Measurements from ENCODE around the gene GALNT2.

Gene GALNT2

GRCh38 chr1:230097370-230097769, 30.3 kb downstream of the GALNT2 start:
- no peak for DNase-seq

- DNase-seq = no peak
These were observed 31.7 kb downstream of the GALNT2 start for GRCh38 chr1:230098723-230099122.

- DNase-seq = no peak
These were observed 32.4 kb downstream of the GALNT2 start for GRCh38 chr1:230099465-230099864.

- no peak for DNase-seq
These were observed 33.9 kb downstream of the GALNT2 start for GRCh38 chr1:230100932-230101331.

GRCh38 chr1:230101556-230101955, 34.5 kb downstream of the GALNT2 start:
- no peak for DNase-seq

GRCh38 chr1:230102046-230102445, 35.0 kb downstream of the GALNT2 start:
- no peak for DNase-seq

- DNase-seq = no peak
These were observed 35.4 kb downstream of the GALNT2 start for GRCh38 chr1:230102472-230102871.

- DNase-seq = no peak
These were observed 36.5 kb downstream of the GALNT2 start for GRCh38 chr1:230103306-230104173.

- peak; percentile 93 for DNase-seq
These were observed 37.6 kb downstream of the GALNT2 start for GRCh38 chr1:230104395-230105244.

GRCh38 chr1:230105245-230105753, 38.3 kb downstream of the GALNT2 start:
- DNase-seq = no peak

GRCh38 chr1:230105754-230106625, 39.0 kb downstream of the GALNT2 start:
- DNase-seq = peak; percentile 24

- DNase-seq = no peak
These were observed 40.9 kb downstream of the GALNT2 start for GRCh38 chr1:230107941-230108340.

GRCh38 chr1:230108580-230108979, 41.5 kb downstream of the GALNT2 start:
- DNase-seq = peak; percentile 50

GRCh38 chr1:230109066-230109465, 42.0 kb downstream of the GALNT2 start:
- no peak for DNase-seq

GRCh38 chr1:230109895-230110667, 43.0 kb downstream of the GALNT2 start:
- peak; percentile 93 for DNase-seq

- DNase-seq = no peak
These were observed 43.9 kb downstream of the GALNT2 start for GRCh38 chr1:230110971-230111370.

GRCh38 chr1:230112131-230112701, 45.2 kb downstream of the GALNT2 start:
- no peak for DNase-seq

GRCh38 chr1:230112782-230113181, 45.7 kb downstream of the GALNT2 start:
- DNase-seq = no peak

- DNase-seq = no peak
These were observed 46.2 kb downstream of the GALNT2 start for GRCh38 chr1:230113235-230113592.

GRCh38 chr1:230113593-230114236, 46.7 kb downstream of the GALNT2 start:
- DNase-seq = no peak

- DNase-seq = no peak
These were observed 47.2 kb downstream of the GALNT2 start for GRCh38 chr1:230114237-230114651.
